OCI-LY7 (cell line): ENCODE data around the gene ZBTB16. TPM values are rescaled to one million over a fixed set of nuclear protein-coding genes. Genes with fewer than 3 reads are reported as not detected.

Source experiments
- BruUV-seq: library from RNA; stranded (reverse); fragments of 400-500 nt; replicated peaks from 2 replicates; lab custom pipeline; 2021; lab: Mats Ljungman, UMichigan
- CTCF ChIA-PET: fragments of 300-600 bp; sonication (Branson Sonifier 250); formaldehyde crosslinking; loops from one replicate; lab custom pipeline; 2022; ENCODE audit warnings: antibody characterized with exemption; ENCODE audit not compliant: unreplicated experiment; lab: Charles Lee
- POLR2A ChIA-PET: fragments of 300-600 bp; sonication (Branson Sonifier 250); formaldehyde crosslinking; loops from one replicate; lab custom pipeline; 2022; ENCODE audit warnings: antibody characterized with exemption; lab: Charles Lee
- DNase-seq: peaks from one replicate; pipeline ENCODE4 v3.0.0-alpha.2; 2015; ENCODE audit warnings: low spot score
- H2AFZ ChIP-seq: fragments of 200-600 bp; sonication (generic), shearing (Covaris generic); 2 replicates; pipeline ENCODE4 v1.6.1; 2014; ENCODE audit warnings: mild to moderate bottlenecking, antibody characterized with exemption, low read length, moderate library complexity
- H3K27ac ChIP-seq: fragments of 200-600 bp; sonication (generic); 2 replicates; pipeline ENCODE4 v1.5.1; 2014; ENCODE audit warnings: mixed run types, low read depth, mild to moderate bottlenecking, moderate library complexity, low read length, inconsistent platforms; ENCODE audit not compliant: poor library complexity, severe bottlenecking
- H3K36me3 ChIP-seq: fragments of 200-600 bp; sonication (generic); 2 replicates; pipeline ENCODE4 v1.6.1; 2014; ENCODE audit warnings: mild to moderate bottlenecking, antibody characterized with exemption, low read length, moderate library complexity, mixed read lengths; ENCODE audit not compliant: insufficient read depth
- H3K4me1 ChIP-seq: fragments of 200-600 bp; sonication (generic); 2 replicates; pipeline ENCODE4 v1.5.1; 2014; ENCODE audit warnings: mild to moderate bottlenecking, low read length; ENCODE audit not compliant: insufficient read depth, poor library complexity, severe bottlenecking
- H3K4me2 ChIP-seq: fragments of 200-600 bp; sonication (generic); 2 replicates; pipeline ENCODE4 v1.6.1; 2014; ENCODE audit warnings: mild to moderate bottlenecking, low read length
- H3K4me3 ChIP-seq: fragments of 200-600 bp; sonication (generic); 2 replicates; pipeline ENCODE4 v1.5.1; 2014; ENCODE audit warnings: mild to moderate bottlenecking, low read depth, low read length; ENCODE audit not compliant: poor library complexity, severe bottlenecking
- H3K79me2 ChIP-seq: fragments of 200-600 bp; sonication (generic); 2 replicates; pipeline ENCODE4 v1.6.1; 2016; ENCODE audit warnings: low read depth, mild to moderate bottlenecking, low read length, moderate library complexity, mixed read lengths; ENCODE audit not compliant: insufficient read depth
- H3K9me2 ChIP-seq: fragments of 200-600 bp; sonication (generic); 2 replicates; pipeline ENCODE4 v1.6.1; 2016; ENCODE audit warnings: mild to moderate bottlenecking, low read length, mixed read lengths; ENCODE audit not compliant: insufficient read depth
- H3K9me3 ChIP-seq: fragments of 200-600 bp; sonication (generic); 2 replicates; pipeline ENCODE4 v1.6.1; 2014; ENCODE audit warnings: mild to moderate bottlenecking, mixed run types, low read length, mixed read lengths
- H4K20me1 ChIP-seq: fragments of 200-600 bp; sonication (generic); 2 replicates; pipeline ENCODE4 v1.6.1; 2014; ENCODE audit warnings: mild to moderate bottlenecking, antibody characterized with exemption, low read length, moderate library complexity, mixed read lengths; ENCODE audit not compliant: insufficient read depth
- EZH2phosphoT487 ChIP-seq: fragments of 200-600 bp; sonication (generic); IDR thresholded peaks from 2 replicates; pipeline ENCODE4 v1.6.1; 2018; ENCODE audit warnings: low read depth, borderline replicate concordance, mild to moderate bottlenecking, mixed run types, antibody characterized with exemption, low read length, moderate library complexity, mixed read lengths
- intact Hi-C: fragments of 100-400 bp; cut with micrococcal nuclease; formaldehyde crosslinking; loops from one replicate; pipeline ENCODE4 v1.10.0; 2022; ENCODE audit not compliant: unreplicated experiment
- total RNA-seq, 2 experiments: library from RNA; depleted of rRNA in 1 of 2; stranded (reverse); fragments of >200 nt in 1 of 2; shearing (Covaris generic) in 1 of 2; gene quantifications; 2 replicates each; pipeline ENCODE4 v1.2.3, GENCODE V29; 2014 to 2022
- TF ChIP-seq, protein P1 (sequence below): fragments of 200-600 bp; sonication (generic); conservative IDR thresholded peaks from 2 replicates; pipeline ENCODE4 v1.5.1; 2014; ENCODE audit warnings: mild to moderate bottlenecking, antibody characterized with exemption, low read length, moderate library complexity, mixed read lengths

ZBTB16 gene
- total RNA-seq, 2 experiments from 2014 or later = not detected

DNA sequence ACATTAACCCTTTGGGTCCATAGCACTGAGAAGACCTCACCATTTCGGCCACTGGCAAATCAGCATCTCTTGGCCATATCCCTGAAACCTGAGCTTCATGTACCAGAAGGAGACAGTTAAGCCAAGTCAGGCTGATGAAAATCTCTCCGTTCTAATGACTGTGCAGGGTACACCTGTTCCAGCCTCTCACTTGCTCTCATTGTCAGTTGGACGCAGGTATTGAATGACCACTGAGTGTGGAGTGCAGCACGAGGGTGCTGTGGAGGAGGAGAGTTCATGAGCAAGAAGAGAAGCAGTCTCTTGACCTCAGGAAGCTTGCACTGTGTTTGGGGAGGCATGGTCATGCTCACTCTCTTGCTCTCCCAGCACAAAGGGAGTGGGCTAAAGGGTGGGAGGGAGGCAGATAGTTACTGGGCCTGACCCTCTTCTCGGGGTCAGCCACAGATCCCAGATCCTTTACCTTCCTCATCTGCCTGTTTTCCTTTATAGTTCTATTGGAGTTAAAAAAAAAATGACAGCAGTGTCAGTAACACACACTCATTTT is 65.2 kb downstream of the ZBTB16 start:
- Histone ChIP-seq H3K36me3 (no peaks in the 10 kb centered on the region), H3K27ac (no peak overlapping the region), H3K4me2 (no peak overlapping the region), H3K4me3 (no peak overlapping the region), H2AFZ (no peak overlapping the region), H3K4me1 (no peaks in the 10 kb centered on the region), H3K9me2 (no peaks in the 10 kb centered on the region), H3K9me3 (no peaks in the 10 kb centered on the region), H3K79me2 (no peaks in the 10 kb centered on the region), H4K20me1 (no peaks in the 10 kb centered on the region)
- intact Hi-C loops = no loop called here
- POLR2A ChIA-PET = no interaction called here
- CTCF ChIA-PET = interaction anchor here (0.6 kb wide), 1 partner anchor 44 kb away, joined by 3 read pairs; no protein-coding TSS in a partner anchor
- no peak for DNase-seq
- no TSS peak for BruUV-seq
- no peak for TF ChIP-seq EZH2phosphoT487
- TF ChIP-seq, protein P1, sequence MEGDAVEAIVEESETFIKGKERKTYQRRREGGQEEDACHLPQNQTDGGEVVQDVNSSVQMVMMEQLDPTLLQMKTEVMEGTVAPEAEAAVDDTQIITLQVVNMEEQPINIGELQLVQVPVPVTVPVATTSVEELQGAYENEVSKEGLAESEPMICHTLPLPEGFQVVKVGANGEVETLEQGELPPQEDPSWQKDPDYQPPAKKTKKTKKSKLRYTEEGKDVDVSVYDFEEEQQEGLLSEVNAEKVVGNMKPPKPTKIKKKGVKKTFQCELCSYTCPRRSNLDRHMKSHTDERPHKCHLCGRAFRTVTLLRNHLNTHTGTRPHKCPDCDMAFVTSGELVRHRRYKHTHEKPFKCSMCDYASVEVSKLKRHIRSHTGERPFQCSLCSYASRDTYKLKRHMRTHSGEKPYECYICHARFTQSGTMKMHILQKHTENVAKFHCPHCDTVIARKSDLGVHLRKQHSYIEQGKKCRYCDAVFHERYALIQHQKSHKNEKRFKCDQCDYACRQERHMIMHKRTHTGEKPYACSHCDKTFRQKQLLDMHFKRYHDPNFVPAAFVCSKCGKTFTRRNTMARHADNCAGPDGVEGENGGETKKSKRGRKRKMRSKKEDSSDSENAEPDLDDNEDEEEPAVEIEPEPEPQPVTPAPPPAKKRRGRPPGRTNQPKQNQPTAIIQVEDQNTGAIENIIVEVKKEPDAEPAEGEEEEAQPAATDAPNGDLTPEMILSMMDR = no peak

GRCh38 chr11:114125531-114125930 is 66.0 kb downstream of the ZBTB16 start:
- Histone ChIP-seq H3K4me1 (no peaks in the 10 kb centered on the region), H3K4me3 (no peak overlapping the region), H2AFZ (no peak overlapping the region), H4K20me1 (no peaks in the 10 kb centered on the region), H3K36me3 (no peaks in the 10 kb centered on the region), H3K4me2 (no peak overlapping the region), H3K27ac (no peak overlapping the region), H3K9me3 (no peaks in the 10 kb centered on the region), H3K79me2 (no peaks in the 10 kb centered on the region), H3K9me2 (no peaks in the 10 kb centered on the region)
- TF ChIP-seq, protein P1 = no peak
- TF ChIP-seq EZH2phosphoT487 = no peak
- intact Hi-C loops = no loop called here
- ChIA-PET CTCF (no interaction called here), POLR2A (no interaction called here)
- no TSS peak for BruUV-seq
- no peak for DNase-seq

DNA sequence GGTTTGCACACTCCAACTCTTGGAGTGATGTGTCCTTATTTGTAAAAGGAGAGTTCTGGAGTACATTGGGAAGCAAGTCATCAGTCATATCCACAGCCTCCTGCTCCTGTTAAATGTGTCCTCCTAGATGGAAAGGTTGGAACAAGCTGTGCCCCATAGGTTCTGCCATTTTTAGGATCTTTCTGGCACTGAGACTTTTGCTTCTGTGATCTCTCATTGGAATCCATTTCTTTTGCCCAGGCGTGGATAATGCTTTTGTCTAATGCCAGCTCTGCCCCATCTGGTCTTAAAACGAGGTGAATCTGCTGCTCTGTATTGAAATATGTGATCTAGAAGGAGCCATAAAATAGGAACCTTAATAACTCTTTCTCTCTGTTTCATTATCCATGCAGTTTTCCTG is 66.4 kb downstream of the ZBTB16 start:
- Histone ChIP-seq H3K4me1 (no peaks in the 10 kb centered on the region), H3K36me3 (no peaks in the 10 kb centered on the region), H3K79me2 (no peaks in the 10 kb centered on the region), H2AFZ (no peak overlapping the region), H3K9me2 (no peaks in the 10 kb centered on the region), H4K20me1 (no peaks in the 10 kb centered on the region), H3K27ac (no peak overlapping the region), H3K4me2 (no peak overlapping the region), H3K9me3 (no peaks in the 10 kb centered on the region), H3K4me3 (no peak overlapping the region)
- BruUV-seq = no TSS peak
- intact Hi-C loops = no loop called here
- ChIA-PET POLR2A (interaction anchor here (0.9 to 1.4 kb wide), 2 partner anchors 10 to 21 kb away, joined by 3 to 9 read pairs; no protein-coding TSS in a partner anchor), CTCF (no interaction called here)
- no peak for DNase-seq
- TF ChIP-seq EZH2phosphoT487 = no peak
- TF ChIP-seq, protein P1 = no peak
